Inferior parietal cortex (tissue), 1 donor: ENCODE measurements around the gene UXT.
A peak's percentile ranks its signal among the peaks of the same experiment; 100 is the strongest.
"Not testable (repeated sequence)": the region's sequence is repeated elsewhere in the genome, so short reads cannot be mapped to it uniquely, and the experiment has no call there.

ENCODE experiments used
- DNase-seq: peaks from one replicate; pipeline ENCODE4 v3.0.0-alpha.2; 2016; ENCODE audit errors: extremely low spot score

UXT gene

DNA sequence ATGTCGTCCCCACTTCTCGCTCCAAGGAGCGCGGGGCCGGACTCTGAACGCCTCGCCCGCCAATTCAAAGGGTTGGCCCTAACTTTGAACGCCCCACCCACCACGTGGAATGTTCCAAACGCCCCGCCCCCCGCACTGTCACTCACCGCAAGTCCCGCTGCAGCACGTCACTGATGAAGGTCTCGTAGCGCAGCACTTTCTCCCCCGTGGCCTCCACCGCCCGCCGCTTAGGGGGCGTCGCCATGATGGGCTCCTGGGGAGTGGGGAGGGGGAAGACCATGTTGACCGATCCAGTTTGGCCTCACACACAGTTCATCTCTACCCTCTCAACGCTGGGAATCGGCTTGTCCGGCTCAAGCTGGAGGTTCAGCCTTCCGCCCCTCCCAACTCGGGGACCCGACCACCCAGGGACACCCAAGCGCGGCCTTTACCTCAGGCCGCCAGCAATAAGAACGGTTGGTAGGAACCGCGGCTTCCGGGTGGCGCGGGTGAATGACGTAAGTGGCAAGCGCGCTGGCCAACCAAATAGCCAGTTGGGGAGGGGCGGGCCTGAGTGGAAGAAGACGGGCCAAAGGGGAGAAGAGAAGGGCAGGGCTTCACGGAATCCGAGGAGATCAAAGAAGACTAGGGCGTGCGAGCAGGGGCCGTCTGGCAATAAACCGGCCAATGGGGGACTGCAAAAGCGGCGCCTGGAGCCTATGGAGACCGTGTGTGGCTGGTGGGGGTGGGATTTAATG is at the start of gene UXT:
Gene UXT (minus strand): TSS at position 497 of the 737 bp plus-strand sequence. CDS start 253 bp downstream, at position 244.
- DNase-seq = peak; percentile 84

GRCh38 chrX:47707031-47707780 is 48.2 kb upstream of the UXT start:
- no peak for DNase-seq

- no peak for DNase-seq
Measured at GRCh38 chrX:47706575-47706974, 47.6 kb upstream of the UXT start.

GRCh38 chrX:47704736-47705135 is 45.8 kb upstream of the UXT start:
- DNase-seq = no peak

DNA sequence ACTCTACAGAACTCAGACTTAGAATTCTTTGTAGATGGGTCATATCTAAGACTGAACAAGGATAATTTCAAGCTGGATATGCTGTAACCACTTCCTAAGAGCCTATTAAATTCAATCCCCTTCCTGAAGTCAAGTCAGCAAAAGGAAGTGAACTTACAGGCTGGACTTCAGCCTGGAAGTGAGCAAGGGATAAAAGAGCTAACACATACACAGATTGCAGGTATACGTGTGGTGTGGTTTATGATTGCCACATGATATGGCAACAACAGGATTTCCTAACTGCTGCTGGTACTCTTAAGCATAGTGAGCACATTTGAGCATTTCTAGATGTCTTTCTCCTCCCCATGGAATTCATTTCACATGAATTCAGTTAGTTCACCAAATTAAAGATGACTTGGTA is 38.2 kb upstream of the UXT start:
- DNase-seq = no peak

GRCh38 chrX:47690175-47690574 is 31.2 kb upstream of the UXT start:
- no peak for DNase-seq

GRCh38 chrX:47687263-47687662 is 28.3 kb upstream of the UXT start:
- DNase-seq = no peak

- no peak for DNase-seq
Measured at GRCh38 chrX:47683829-47684205, 24.8 kb upstream of the UXT start.

- DNase-seq = no peak
Measured at GRCh38 chrX:47683184-47683828, 24.3 kb upstream of the UXT start.

- DNase-seq = not testable (repeated sequence)
Measured at GRCh38 chrX:47675959-47676859, 17.2 kb upstream of the UXT start.

DNA sequence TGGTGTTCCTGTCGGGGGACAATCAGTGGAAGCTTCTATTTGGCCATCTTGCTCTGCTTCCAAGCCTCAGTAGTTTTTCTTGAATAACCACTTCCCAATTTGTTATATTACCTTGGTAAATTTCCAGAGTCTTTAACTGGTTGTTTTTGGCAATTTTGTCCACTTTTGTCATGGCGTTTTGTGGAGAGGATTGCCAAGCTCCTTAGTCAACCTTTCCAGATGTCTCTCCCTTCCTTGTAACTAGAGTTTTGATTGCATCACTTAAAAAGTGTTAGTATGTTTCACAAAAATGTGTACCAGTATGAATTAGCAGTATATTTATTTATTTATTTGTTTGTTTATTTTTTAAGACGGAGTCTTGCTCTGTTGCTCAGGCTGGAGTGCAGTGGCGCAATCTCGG is 15.8 kb upstream of the UXT start:
- DNase-seq = no peak

- DNase-seq = not testable (repeated sequence)
Measured at GRCh38 chrX:47665797-47666196, 6.8 kb upstream of the UXT start.

GRCh38 chrX:47664737-47665136 is 5.8 kb upstream of the UXT start:
- DNase-seq = no peak

DNA sequence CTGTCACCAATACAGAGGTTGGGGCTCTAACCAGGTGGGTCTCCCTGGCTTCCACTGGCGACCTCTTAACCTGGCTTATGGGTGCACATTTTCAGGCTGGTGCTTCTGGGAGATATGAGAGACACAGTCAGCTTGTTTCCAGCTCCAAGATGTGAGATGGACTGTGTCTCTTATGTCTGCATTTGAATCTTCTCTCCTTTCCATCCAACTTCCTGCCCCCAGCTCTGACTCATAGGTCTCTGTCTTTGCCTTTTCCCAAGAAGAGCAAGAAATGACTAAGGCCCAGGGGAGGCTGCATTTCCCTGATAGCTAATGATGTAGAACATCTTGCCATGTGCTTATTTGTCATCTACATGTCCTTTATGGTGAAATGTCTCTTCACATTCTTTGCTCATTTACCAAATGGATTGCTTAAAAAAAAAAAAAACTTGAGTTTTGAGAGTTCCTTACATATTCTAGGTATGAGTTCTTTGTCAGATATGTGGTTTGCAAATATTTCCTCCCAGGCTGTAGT is 3.2 kb upstream of the UXT start:
- DNase-seq = no peak

- no peak for DNase-seq
Measured at GRCh38 chrX:47661539-47661938, 2.6 kb upstream of the UXT start.

DNA sequence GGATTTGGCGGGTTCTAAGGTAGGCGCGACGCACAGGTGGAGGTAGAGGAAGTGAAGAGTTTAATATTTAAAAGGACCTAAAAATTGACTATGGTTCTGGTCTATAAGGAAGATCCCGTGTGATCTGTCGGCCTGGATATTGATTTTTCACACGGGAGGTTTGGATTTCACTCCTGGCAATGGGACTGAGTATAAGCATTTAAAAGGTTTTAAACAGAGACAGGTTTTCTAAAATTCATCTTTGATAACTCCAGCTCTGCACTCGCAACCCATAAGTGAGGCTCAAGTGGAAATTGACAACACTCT is 394 bp upstream of the UXT start:
- DNase-seq = no peak

DNA sequence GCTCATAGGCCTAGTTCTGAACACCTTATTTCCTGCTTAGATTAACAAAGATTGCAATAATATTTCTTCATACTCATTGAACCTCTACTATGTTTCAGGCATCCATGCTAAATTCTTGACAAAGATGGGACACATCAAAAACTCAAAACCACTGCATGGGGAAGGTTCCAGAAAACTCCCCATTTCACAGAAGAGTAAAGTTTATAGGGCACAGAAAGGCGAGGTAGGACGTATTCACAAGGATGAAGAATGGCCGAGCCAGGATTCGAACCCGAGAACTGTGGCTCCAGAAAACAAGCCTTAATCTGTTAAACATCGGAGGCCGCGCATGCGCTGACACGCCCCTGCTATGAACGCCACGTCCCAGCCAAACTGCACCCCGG is 688 bp downstream of the UXT start:
- DNase-seq = no peak

DNA sequence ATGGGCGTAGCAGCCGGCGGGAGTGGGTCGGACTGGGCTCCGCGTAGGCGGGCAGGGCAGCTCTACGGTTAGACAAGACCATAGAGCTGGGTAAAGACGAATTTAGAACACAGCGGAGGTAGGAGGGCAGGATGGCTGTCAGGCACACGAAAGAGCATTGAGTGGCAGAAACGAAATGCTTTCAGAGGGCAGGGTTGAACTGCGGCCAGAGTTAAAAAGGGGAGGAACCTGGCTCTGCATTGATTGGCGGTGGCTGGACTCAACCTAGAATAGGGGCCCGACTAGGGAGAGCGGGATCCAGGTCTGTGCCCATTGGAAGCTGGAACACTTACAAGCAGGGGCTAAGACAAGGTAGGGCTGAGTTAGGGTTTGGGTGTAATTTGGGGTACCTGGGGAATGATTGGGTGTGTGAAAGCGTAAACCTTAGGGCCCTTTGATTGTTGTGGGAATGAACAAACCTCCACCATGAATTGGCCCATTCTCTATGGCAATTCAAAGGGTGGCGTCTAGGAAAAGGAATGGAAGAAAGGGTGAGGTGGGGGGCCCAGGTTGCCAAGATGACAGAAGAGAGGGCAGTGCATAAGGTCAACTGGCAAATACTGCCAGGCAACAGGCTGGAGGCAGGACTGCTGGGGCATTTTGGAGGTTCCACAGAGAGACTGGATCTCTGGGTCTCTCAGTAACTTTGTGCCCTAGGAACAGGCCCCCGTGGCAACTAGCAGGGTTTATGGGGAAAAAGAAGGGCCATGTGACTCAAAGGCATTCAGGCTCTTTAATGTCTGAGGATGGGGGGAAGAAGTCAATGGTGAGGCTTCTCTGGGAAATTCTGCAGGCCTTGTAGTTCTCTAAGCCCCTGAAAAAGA is 7.7 kb downstream of the UXT start:
- no peak for DNase-seq

GRCh38 chrX:47650164-47651042 is 8.6 kb downstream of the UXT start, which contains the start of gene ELK1:
TSS of gene ELK1 (minus strand) at chrX:47650563. CDS start at chrX:47641441, 9,122 bp downstream.
- peak; percentile 93 for DNase-seq

- no peak for DNase-seq
Measured at GRCh38 chrX:47649781-47650163, 9.2 kb downstream of the UXT start.
